Liver (tissue), 9 donors: ENCODE data around the gene ANAPC7. TPM values are rescaled to one million over a fixed set of nuclear protein-coding genes. Genes with fewer than 3 reads are reported as not detected.

Source experiments
- DNase-seq: peaks from one replicate; pipeline ENCODE4 v3.0.0-alpha.2; 2017; ENCODE audit warnings: low spot score
- H3K27ac ChIP-seq, 2 donors: one replicate each; pipeline ENCODE4 v1.7.0; 2013; ENCODE audit warnings: inconsistent platforms in 2 of 2, low read length in 2 of 2, control low read depth in 1 of 2, low read depth in 1 of 2, mild to moderate bottlenecking in 1 of 2
- H3K27me3 ChIP-seq, 4 donors: one replicate each; pipeline versions ENCODE4 v1.6.1 to v1.7.0; 2013; ENCODE audit warnings: low read length in 3 of 4, inconsistent platforms in 1 of 4, mild to moderate bottlenecking in 1 of 4, moderate library complexity in 1 of 4; ENCODE audit not compliant: control insufficient read depth in 4 of 4, insufficient read depth in 4 of 4
- H3K36me3 ChIP-seq, 4 donors: one replicate each; pipeline versions ENCODE4 v1.6.1 to v1.7.0; 2013; ENCODE audit warnings: low read length in 3 of 4, mild to moderate bottlenecking in 3 of 4, low read depth in 1 of 4, moderate library complexity in 1 of 4; ENCODE audit not compliant: control insufficient read depth in 4 of 4, insufficient read depth in 3 of 4
- H3K4me1 ChIP-seq, 4 donors: one replicate each; pipeline versions ENCODE4 v1.6.1 to v1.7.0; 2013; ENCODE audit warnings: low read length in 3 of 4, mild to moderate bottlenecking in 3 of 4, moderate library complexity in 1 of 4; ENCODE audit not compliant: control insufficient read depth in 4 of 4, insufficient read depth in 4 of 4
- H3K4me3 ChIP-seq, 3 donors: one replicate each; pipeline versions ENCODE4 v1.6.1 to v1.7.0; 2013; ENCODE audit warnings: low read length in 3 of 3, control low read depth in 1 of 3, low read depth in 1 of 3, mild to moderate bottlenecking in 1 of 3
- H3K9ac ChIP-seq, 2 donors: one replicate each; pipeline ENCODE4 v1.7.0; 2013; ENCODE audit warnings: low read length in 2 of 2, mild to moderate bottlenecking in 2 of 2, moderate library complexity in 2 of 2, control low read depth in 1 of 2, low read depth in 1 of 2
- H3K9me3 ChIP-seq, 4 donors: one replicate each; pipeline versions ENCODE4 v1.6.1 to v1.7.0; 2013; ENCODE audit warnings: low read length in 3 of 4; ENCODE audit not compliant: control insufficient read depth in 4 of 4
- EGR1 ChIP-seq, 2 donors: IDR thresholded peaks; 2 replicates each; pipeline ENCODE4 v1.6.1; 2016 to 2018; ENCODE audit warnings: antibody characterized with exemption in 2 of 2, low read depth in 2 of 2
- FOXA1 ChIP-seq: IDR thresholded peaks from 2 replicates; pipeline ENCODE4 v1.6.1; 2016; ENCODE audit warnings: antibody characterized with exemption
- FOXA2 ChIP-seq: IDR thresholded peaks from 2 replicates; pipeline ENCODE4 v1.6.1; 2016; ENCODE audit warnings: antibody characterized with exemption
- GABPA ChIP-seq, 2 donors: IDR thresholded peaks in 1 of 2; conservative IDR thresholded peaks in 1 of 2; 2 replicates each; pipeline ENCODE4 v1.6.1; 2016; ENCODE audit warnings: antibody characterized with exemption in 2 of 2, mild to moderate bottlenecking in 1 of 2, moderate library complexity in 1 of 2
- HNF4A ChIP-seq, 2 donors: conservative IDR thresholded peaks; 2 replicates each; pipeline ENCODE4 v1.6.1; 2016; ENCODE audit warnings: antibody characterized with exemption in 2 of 2, mild to moderate bottlenecking in 2 of 2
- HNF4G ChIP-seq: IDR thresholded peaks from 2 replicates; pipeline ENCODE4 v1.6.1; 2016; ENCODE audit warnings: antibody characterized with exemption
- JUND ChIP-seq, 2 donors: IDR thresholded peaks; 2 replicates each; pipeline ENCODE4 v1.6.1; 2016; ENCODE audit warnings: antibody characterized with exemption in 2 of 2
- NR2F2 ChIP-seq: IDR thresholded peaks from 2 replicates; pipeline ENCODE4 v1.6.1; 2016; ENCODE audit warnings: antibody characterized with exemption
- RAD21 ChIP-seq, 2 donors: IDR thresholded peaks; 2 replicates each; pipeline ENCODE4 v1.6.1; 2016; ENCODE audit warnings: antibody characterized with exemption in 2 of 2, mild to moderate bottlenecking in 2 of 2
- RXRA ChIP-seq, 2 donors: IDR thresholded peaks; 2 replicates each; pipeline ENCODE4 v1.6.1; 2017 to 2018; ENCODE audit warnings: antibody characterized with exemption in 2 of 2, mild to moderate bottlenecking in 1 of 2
- SP1 ChIP-seq: IDR thresholded peaks from 2 replicates; pipeline ENCODE4 v1.6.1; 2018; ENCODE audit warnings: antibody characterized with exemption, mild to moderate bottlenecking
- TAF1 ChIP-seq: conservative IDR thresholded peaks from 2 replicates; pipeline ENCODE4 v1.6.1; 2016; ENCODE audit warnings: antibody characterized with exemption, mild to moderate bottlenecking
- YY1 ChIP-seq: IDR thresholded peaks from 2 replicates; pipeline ENCODE4 v1.6.1; 2016; ENCODE audit warnings: antibody characterized with exemption, mild to moderate bottlenecking
- WGBS: extraction: QIAGEN DNeasy Blood & Tissue Kit; methylation state at CpG from one replicate; pipeline ENCODE4 v1.1.7; 2013; 5-methylcytosine and 5-hydroxymethylcytosine counted together
- polyA plus RNA-seq, 2 donors: library from polyadenylated mRNA; stranded (reverse) in 1 of 2; unstranded in 1 of 2; fragments of 200-250 nt in 1 of 2; fragments of >200 nt in 1 of 2; fragmentation: Nextera tagmentation in 1 of 2; extraction: Ambion mirVana in 1 of 2; gene quantifications; one replicate each; pipeline versions ENCODE4 v1.2.1 to v1.2.3, GENCODE V29; 2013 to 2015
- total RNA-seq, 2 donors: library from RNA; depleted of rRNA; stranded (reverse); fragments of >200 nt; gene quantifications; one replicate each; pipeline ENCODE4 v1.2.3, GENCODE V29; 2014
- TF ChIP-seq, protein P1 (sequence below): IDR thresholded peaks from 2 replicates; pipeline ENCODE4 v1.6.1; 2016; ENCODE audit warnings: antibody characterized with exemption
- TF ChIP-seq, protein P2 (sequence below): IDR thresholded peaks from 2 replicates; pipeline ENCODE4 v1.6.1; 2016; ENCODE audit warnings: antibody characterized with exemption
- TF ChIP-seq, protein P3 (sequence below): fragments of 150-350 bp; IDR thresholded peaks from 2 replicates; pipeline ENCODE4 v1.5.1; 2017; ENCODE audit warnings: improper control_type of control experiment, low read depth, low read length; ENCODE audit not compliant: missing input control
- TF ChIP-seq, protein P4 (sequence below): IDR thresholded peaks from 2 replicates; pipeline ENCODE4 v1.6.1; 2016; ENCODE audit warnings: antibody characterized with exemption
- TF ChIP-seq, protein P5 (sequence below): IDR thresholded peaks from 2 replicates; pipeline ENCODE4 v1.6.1; 2016; ENCODE audit warnings: antibody characterized with exemption, mild to moderate bottlenecking
- donor health status: healthy.
- donor health status: healthy.
- donor health status: healthy.
- donor health status: healthy.
- donor health status: healthy.

The ANAPC7 gene
- total and polyA plus RNA-seq, 4 donors = 11.4 to 21.1 (median 16.3) TPM

DNA sequence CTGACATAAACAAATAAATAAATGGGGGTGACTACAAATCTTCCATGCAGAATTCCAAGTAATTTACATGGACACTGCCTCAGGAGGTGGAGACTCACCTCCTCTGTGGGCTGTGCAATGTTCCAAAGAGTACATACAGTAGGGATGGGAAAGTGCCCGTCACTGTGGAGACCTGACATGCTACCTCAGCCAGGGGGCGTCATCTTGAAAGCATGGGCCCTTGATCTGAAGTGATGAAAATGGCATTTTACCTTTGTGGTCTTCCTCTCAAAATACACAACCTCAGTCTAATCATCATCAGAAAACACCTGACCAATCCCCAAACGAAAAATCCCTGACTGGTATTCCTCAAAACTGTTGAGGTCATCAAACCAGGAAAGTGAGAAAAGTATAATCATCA lies 48.4 kb downstream of the ANAPC7 start (continued):
- TF ChIP-seq, protein P1, sequence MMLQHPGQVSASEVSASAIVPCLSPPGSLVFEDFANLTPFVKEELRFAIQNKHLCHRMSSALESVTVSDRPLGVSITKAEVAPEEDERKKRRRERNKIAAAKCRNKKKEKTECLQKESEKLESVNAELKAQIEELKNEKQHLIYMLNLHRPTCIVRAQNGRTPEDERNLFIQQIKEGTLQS = no peak
- no peak for TF ChIP-seq NR2F2

DNA sequence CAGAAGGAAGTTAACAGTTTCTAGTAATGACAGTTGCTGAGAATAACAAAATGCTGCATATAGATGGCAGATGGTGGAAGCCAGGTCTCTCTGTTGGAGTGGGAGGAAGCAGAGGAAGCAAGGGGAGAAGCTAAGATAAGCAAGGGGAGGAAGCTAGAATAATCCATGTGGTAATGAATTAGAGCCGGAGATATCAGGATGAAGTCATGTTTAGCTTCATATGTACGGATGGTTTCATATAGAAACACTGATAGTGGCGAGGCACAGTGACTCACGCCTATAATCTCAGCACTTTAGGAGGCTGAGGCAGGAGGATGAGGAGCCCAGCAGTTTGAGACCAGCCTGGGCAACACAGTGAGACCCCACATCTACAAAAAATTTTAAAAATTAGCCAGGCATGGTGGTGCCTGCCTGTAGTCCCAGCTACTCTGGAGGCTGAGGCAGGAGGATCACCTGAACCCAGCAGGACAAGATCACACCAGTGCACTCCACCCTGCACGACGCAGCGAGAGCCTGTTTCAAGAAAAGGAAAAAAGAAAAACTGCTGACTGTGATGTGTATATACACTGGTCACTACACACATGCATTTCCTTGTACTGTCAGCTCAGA lies 49.2 kb downstream of the ANAPC7 start:
- DNase-seq = no peak
- WGBS = 61% methylated on average over 7 of the region's 7 CpGs

More for the DNA sequence above, 49.2 kb downstream of the ANAPC7 start:
- Histone ChIP-seq H3K27me3 (no peaks in the 10 kb centered on the region), H3K36me3 (peaks cover 0 to 19% (median 8%) of the 10 kb centered on the region in 4 donors), H3K4me1 (no peaks in the 10 kb centered on the region), H3K4me3 (no peak overlapping the region), H3K27ac (no peak overlapping the region), H3K9me3 (no peaks in the 10 kb centered on the region), H3K9ac (no peak overlapping the region)
- TF ChIP-seq TAF1 (no peak), EGR1 (IDR thresholded peaks at IDR 0.05; ENCODE audit: low read depth in 2 of 2) (no peak), FOXA2 (no peak), HNF4G (no peak), RXRA (IDR thresholded peaks at IDR 0.05) (no peak), HNF4A (conservative IDR thresholded peaks at IDR 0.05) (no peak), RAD21 (IDR thresholded peaks at IDR 0.05) (no peak), FOXA1 (no peak), NR2F2 (no peak), YY1 (no peak), SP1 (no peak), GABPA (IDR thresholded peaks at IDR 0.05 in 1 of 2, conservative IDR thresholded peaks at IDR 0.05 in 1 of 2) (no peak), JUND (IDR thresholded peaks at IDR 0.05) (no peak)
- TF ChIP-seq, protein P2, sequence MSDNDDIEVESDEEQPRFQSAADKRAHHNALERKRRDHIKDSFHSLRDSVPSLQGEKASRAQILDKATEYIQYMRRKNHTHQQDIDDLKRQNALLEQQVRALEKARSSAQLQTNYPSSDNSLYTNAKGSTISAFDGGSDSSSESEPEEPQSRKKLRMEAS = no peak
- TF ChIP-seq, protein P1 = no peak
- TF ChIP-seq, protein P3, sequence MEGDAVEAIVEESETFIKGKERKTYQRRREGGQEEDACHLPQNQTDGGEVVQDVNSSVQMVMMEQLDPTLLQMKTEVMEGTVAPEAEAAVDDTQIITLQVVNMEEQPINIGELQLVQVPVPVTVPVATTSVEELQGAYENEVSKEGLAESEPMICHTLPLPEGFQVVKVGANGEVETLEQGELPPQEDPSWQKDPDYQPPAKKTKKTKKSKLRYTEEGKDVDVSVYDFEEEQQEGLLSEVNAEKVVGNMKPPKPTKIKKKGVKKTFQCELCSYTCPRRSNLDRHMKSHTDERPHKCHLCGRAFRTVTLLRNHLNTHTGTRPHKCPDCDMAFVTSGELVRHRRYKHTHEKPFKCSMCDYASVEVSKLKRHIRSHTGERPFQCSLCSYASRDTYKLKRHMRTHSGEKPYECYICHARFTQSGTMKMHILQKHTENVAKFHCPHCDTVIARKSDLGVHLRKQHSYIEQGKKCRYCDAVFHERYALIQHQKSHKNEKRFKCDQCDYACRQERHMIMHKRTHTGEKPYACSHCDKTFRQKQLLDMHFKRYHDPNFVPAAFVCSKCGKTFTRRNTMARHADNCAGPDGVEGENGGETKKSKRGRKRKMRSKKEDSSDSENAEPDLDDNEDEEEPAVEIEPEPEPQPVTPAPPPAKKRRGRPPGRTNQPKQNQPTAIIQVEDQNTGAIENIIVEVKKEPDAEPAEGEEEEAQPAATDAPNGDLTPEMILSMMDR = no peak
- TF ChIP-seq, protein P4, sequence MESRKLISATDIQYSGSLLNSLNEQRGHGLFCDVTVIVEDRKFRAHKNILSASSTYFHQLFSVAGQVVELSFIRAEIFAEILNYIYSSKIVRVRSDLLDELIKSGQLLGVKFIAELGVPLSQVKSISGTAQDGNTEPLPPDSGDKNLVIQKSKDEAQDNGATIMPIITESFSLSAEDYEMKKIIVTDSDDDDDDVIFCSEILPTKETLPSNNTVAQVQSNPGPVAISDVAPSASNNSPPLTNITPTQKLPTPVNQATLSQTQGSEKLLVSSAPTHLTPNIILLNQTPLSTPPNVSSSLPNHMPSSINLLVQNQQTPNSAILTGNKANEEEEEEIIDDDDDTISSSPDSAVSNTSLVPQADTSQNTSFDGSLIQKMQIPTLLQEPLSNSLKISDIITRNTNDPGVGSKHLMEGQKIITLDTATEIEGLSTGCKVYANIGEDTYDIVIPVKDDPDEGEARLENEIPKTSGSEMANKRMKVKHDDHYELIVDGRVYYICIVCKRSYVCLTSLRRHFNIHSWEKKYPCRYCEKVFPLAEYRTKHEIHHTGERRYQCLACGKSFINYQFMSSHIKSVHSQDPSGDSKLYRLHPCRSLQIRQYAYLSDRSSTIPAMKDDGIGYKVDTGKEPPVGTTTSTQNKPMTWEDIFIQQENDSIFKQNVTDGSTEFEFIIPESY = no peak
- TF ChIP-seq, protein P5, sequence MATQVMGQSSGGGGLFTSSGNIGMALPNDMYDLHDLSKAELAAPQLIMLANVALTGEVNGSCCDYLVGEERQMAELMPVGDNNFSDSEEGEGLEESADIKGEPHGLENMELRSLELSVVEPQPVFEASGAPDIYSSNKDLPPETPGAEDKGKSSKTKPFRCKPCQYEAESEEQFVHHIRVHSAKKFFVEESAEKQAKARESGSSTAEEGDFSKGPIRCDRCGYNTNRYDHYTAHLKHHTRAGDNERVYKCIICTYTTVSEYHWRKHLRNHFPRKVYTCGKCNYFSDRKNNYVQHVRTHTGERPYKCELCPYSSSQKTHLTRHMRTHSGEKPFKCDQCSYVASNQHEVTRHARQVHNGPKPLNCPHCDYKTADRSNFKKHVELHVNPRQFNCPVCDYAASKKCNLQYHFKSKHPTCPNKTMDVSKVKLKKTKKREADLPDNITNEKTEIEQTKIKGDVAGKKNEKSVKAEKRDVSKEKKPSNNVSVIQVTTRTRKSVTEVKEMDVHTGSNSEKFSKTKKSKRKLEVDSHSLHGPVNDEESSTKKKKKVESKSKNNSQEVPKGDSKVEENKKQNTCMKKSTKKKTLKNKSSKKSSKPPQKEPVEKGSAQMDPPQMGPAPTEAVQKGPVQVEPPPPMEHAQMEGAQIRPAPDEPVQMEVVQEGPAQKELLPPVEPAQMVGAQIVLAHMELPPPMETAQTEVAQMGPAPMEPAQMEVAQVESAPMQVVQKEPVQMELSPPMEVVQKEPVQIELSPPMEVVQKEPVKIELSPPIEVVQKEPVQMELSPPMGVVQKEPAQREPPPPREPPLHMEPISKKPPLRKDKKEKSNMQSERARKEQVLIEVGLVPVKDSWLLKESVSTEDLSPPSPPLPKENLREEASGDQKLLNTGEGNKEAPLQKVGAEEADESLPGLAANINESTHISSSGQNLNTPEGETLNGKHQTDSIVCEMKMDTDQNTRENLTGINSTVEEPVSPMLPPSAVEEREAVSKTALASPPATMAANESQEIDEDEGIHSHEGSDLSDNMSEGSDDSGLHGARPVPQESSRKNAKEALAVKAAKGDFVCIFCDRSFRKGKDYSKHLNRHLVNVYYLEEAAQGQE = no peak
